H9 (cell line): ENCODE data around the gene PPP2R3A. TPM values are rescaled to one million over a fixed set of nuclear protein-coding genes. Genes with fewer than 3 reads are reported as not detected.

Experiments
- DNase-seq: peaks from one replicate; pipeline ENCODE4 v3.0.0-alpha.2; 2017
- H2AFZ ChIP-seq: one replicate; pipeline ENCODE4 v1.6.1; 2013; ENCODE audit warnings: mild to moderate bottlenecking, low read length, control low read depth, moderate library complexity
- H2AK5ac ChIP-seq: 2 replicates; pipeline ENCODE4 v1.6.1; 2013; ENCODE audit warnings: low read length, control low read depth, mixed read lengths; ENCODE audit not compliant: insufficient read length
- H2BK120ac ChIP-seq: one replicate; pipeline ENCODE4 v1.6.1; 2013; ENCODE audit warnings: low read depth, mild to moderate bottlenecking, low read length, control low read depth, inconsistent platforms; ENCODE audit not compliant: poor library complexity, severe bottlenecking
- H2BK12ac ChIP-seq: 2 replicates; pipeline ENCODE4 v1.6.1; 2013; ENCODE audit warnings: low read length, control low read depth, mixed read lengths, low read depth; ENCODE audit not compliant: insufficient read length
- H2BK15ac ChIP-seq: 2 replicates; pipeline ENCODE4 v1.6.1; 2013; ENCODE audit warnings: low read depth, low read length, control low read depth
- H2BK20ac ChIP-seq: one replicate; pipeline ENCODE4 v1.6.1; 2013; ENCODE audit warnings: low read depth, mild to moderate bottlenecking, low read length, control low read depth, inconsistent platforms; ENCODE audit not compliant: poor library complexity, severe bottlenecking
- H2BK5ac ChIP-seq: 2 replicates; pipeline ENCODE4 v1.6.1; 2013; ENCODE audit warnings: low read length, control low read depth, mixed read lengths; ENCODE audit not compliant: insufficient read length
- H3K14ac ChIP-seq: 2 replicates; pipeline ENCODE4 v1.6.1; 2013; ENCODE audit warnings: low read length, control low read depth; ENCODE audit not compliant: insufficient read depth
- H3K18ac ChIP-seq: 2 replicates; pipeline ENCODE4 v1.6.1; 2013; ENCODE audit warnings: low read depth, mild to moderate bottlenecking, mixed read lengths, low read length, control low read depth; ENCODE audit not compliant: insufficient read length
- H3K23ac ChIP-seq: 2 replicates; pipeline ENCODE4 v1.6.1; 2013; ENCODE audit warnings: low read length, control low read depth, mixed read lengths, low read depth; ENCODE audit not compliant: insufficient read length
- H3K23me2 ChIP-seq: 2 replicates; pipeline ENCODE4 v1.6.1; 2013; ENCODE audit warnings: low read depth, mild to moderate bottlenecking, mixed read lengths, low read length, control low read depth; ENCODE audit not compliant: insufficient read length, poor library complexity, severe bottlenecking
- H3K27ac ChIP-seq: 2 replicates; pipeline ENCODE4 v1.5.1; 2013; ENCODE audit warnings: low read length, control low read depth, mixed read lengths, low read depth; ENCODE audit not compliant: insufficient read length
- H3K27me3 ChIP-seq: 2 replicates; pipeline ENCODE4 v1.6.1; 2013; ENCODE audit warnings: low read length, control low read depth, inconsistent platforms; ENCODE audit not compliant: insufficient read depth
- H3K4ac ChIP-seq: 2 replicates; pipeline ENCODE4 v1.6.1; 2013; ENCODE audit warnings: low read depth, mild to moderate bottlenecking, control low read depth, inconsistent platforms, low read length, moderate library complexity
- H3K4me1 ChIP-seq: 2 replicates; pipeline ENCODE4 v1.6.1; 2013; ENCODE audit warnings: low read length, control low read depth, inconsistent platforms; ENCODE audit not compliant: insufficient read depth
- H3K4me2 ChIP-seq: 2 replicates; pipeline ENCODE4 v1.6.1; 2013; ENCODE audit warnings: low read length, control low read depth, mixed read lengths; ENCODE audit not compliant: insufficient read length, insufficient read depth
- H3K56ac ChIP-seq: 2 replicates; pipeline ENCODE4 v1.6.1; 2013; ENCODE audit warnings: low read depth, mild to moderate bottlenecking, mixed read lengths, low read length, control low read depth; ENCODE audit not compliant: insufficient read length
- H3K79me1 ChIP-seq: 2 replicates; pipeline ENCODE4 v1.6.1; 2013; ENCODE audit warnings: low read depth, mild to moderate bottlenecking, moderate library complexity, low read length, control low read depth, inconsistent platforms; ENCODE audit not compliant: insufficient read depth, poor library complexity, severe bottlenecking
- H3K79me2 ChIP-seq: 2 replicates; pipeline ENCODE4 v1.6.1; 2013; ENCODE audit warnings: low read length, control low read depth, inconsistent platforms; ENCODE audit not compliant: insufficient read depth
- H3K9ac ChIP-seq: 2 replicates; pipeline ENCODE4 v1.6.1; 2013; ENCODE audit warnings: low read length, control low read depth, mixed read lengths; ENCODE audit not compliant: insufficient read length; ENCODE audit errors: extremely low read depth
- H3K9me3 ChIP-seq: one replicate; pipeline ENCODE4 v1.6.1; 2013; ENCODE audit warnings: low read depth, low read length, inconsistent platforms; ENCODE audit not compliant: control insufficient read depth
- H3T11ph ChIP-seq: one replicate; pipeline ENCODE4 v1.6.1; 2013; ENCODE audit warnings: mild to moderate bottlenecking, low read length, control low read depth, inconsistent platforms
- H4K20me1 ChIP-seq: one replicate; pipeline ENCODE4 v1.6.1; 2013; ENCODE audit not compliant: control insufficient read depth, insufficient read length, insufficient read depth
- H4K5ac ChIP-seq: 2 replicates; pipeline ENCODE4 v1.6.1; 2013; ENCODE audit warnings: low read depth, mild to moderate bottlenecking, mixed read lengths, low read length, control low read depth; ENCODE audit not compliant: insufficient read length
- H4K8ac ChIP-seq: replicated peaks from 2 replicates; pipeline ENCODE4 v1.6.1; 2013; ENCODE audit warnings: low read length, control low read depth, mixed read lengths, low read depth; ENCODE audit not compliant: insufficient read length
- H4K91ac ChIP-seq: 2 replicates; pipeline ENCODE4 v1.6.1; 2013; ENCODE audit warnings: low read depth, mild to moderate bottlenecking, moderate library complexity, mixed read lengths, low read length, control low read depth; ENCODE audit not compliant: insufficient read length
- H3K27ac Mint-ChIP-seq, 3 experiments: 2 replicates in 2 of 3; 3 replicates in 1 of 3; pipeline ENCODE4 v1.8.0; 2020 to 2021; ENCODE audit warnings: mixed read lengths in 3 of 3, mild to moderate bottlenecking in 1 of 3, moderate library complexity in 1 of 3
- H3K27me3 Mint-ChIP-seq: 2 replicates; pipeline ENCODE4 v1.8.0; 2021; ENCODE audit warnings: low read depth, mild to moderate bottlenecking, moderate library complexity, mixed read lengths
- H3K36me3 Mint-ChIP-seq, 3 experiments: 2 replicates in 2 of 3; 3 replicates in 1 of 3; pipeline ENCODE4 v1.8.0; 2020 to 2021; ENCODE audit warnings: low read depth in 3 of 3, mixed read lengths in 3 of 3; ENCODE audit not compliant: insufficient read depth in 1 of 3
- H3K4me1 Mint-ChIP-seq, 2 experiments: 2 replicates each; pipeline ENCODE4 v1.8.0; 2020; ENCODE audit warnings: mixed read lengths in 2 of 2
- H3K4me3 Mint-ChIP-seq, 2 experiments: 2 replicates in 1 of 2; 3 replicates in 1 of 2; pipeline ENCODE4 v1.8.0; 2020 to 2021; ENCODE audit warnings: mild to moderate bottlenecking in 2 of 2, mixed read lengths in 2 of 2, moderate library complexity in 1 of 2
- H3K9me3 Mint-ChIP-seq, 2 experiments: 2 replicates in 1 of 2; 3 replicates in 1 of 2; pipeline ENCODE4 v1.8.0; 2020; ENCODE audit warnings: mild to moderate bottlenecking in 2 of 2, mixed read lengths in 2 of 2, moderate library complexity in 1 of 2
- WGBS: extraction: QIAGEN DNeasy Blood & Tissue Kit; methylation state at CpG from one replicate; pipeline ENCODE4 v1.1.7; 2013; ENCODE audit warnings: missing lambda C conversion rate, low lambda C conversion rate, mixed read lengths; ENCODE audit not compliant: insufficient read length; ENCODE audit errors: extremely low coverage; 5-methylcytosine and 5-hydroxymethylcytosine counted together
- total RNA-seq: library from RNA; stranded (reverse); gene quantifications from 2 replicates; pipeline ENCODE4 v1.2.1, GENCODE V29; 2021
- TF ChIP-seq, protein P1 (sequence below): fragments of 200-600 bp; sonication (generic); conservative IDR thresholded peaks from 3 replicates; pipeline ENCODE4 v1.8.0; 2021; ENCODE audit warnings: antibody characterized with exemption, mild to moderate bottlenecking

PPP2R3A gene
- total RNA-seq, 1 experiment from 2014 or later, result 12.4 TPM

DNA sequence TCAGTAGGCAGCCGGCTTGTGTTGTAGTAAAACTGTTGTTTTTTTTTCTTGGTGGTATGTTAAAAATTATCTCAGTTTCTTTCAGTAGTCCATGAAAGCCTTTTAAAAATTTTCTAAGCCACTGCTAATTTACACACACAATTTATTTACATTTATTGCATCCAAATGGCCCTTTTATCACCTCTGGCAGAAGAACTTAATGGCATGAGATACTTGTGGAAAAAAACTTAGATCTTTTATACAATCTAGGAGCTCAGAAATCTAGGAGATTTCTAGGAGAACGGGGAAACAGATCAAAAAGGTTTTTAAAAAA, 1.4 kb downstream of the PPP2R3A start:
- no peak overlapping the region for H2AK5ac ChIP-seq
- H3K4ac ChIP-seq, result no peak overlapping the region
- H3K79me2 ChIP-seq, result peaks cover 3% of the 10 kb centered on the region; the same call in 1 of the 2 replicates
- DNase-seq, result no peak
- H3T11ph ChIP-seq, result no peak overlapping the region
- H4K20me1 ChIP-seq, result no peaks in the 10 kb centered on the region
- H2BK5ac ChIP-seq, result no peak overlapping the region
- no peak overlapping the region for H4K8ac ChIP-seq
- H2AFZ ChIP-seq, result no peak overlapping the region
- H3K14ac ChIP-seq, result no peak overlapping the region
- H2BK120ac ChIP-seq, result no peak overlapping the region
- no peak overlapping the region for H3K56ac ChIP-seq
- H3K27ac ChIP-seq, result no peak overlapping the region
- no CpG with 5 or more reads among the region's 2 CpGs for WGBS
- H4K91ac ChIP-seq, result no peak overlapping the region
- peaks cover 45 to 50% of the 10 kb centered on the region in 2 experiments for H3K4me1 Mint-ChIP-seq
- H3K27me3 ChIP-seq, result no peaks in the 10 kb centered on the region
- H3K18ac ChIP-seq, result no peak overlapping the region
- H3K36me3 Mint-ChIP-seq, result peaks cover 6 to 16% (median 9%) of the 10 kb centered on the region in 3 experiments
- no peak overlapping the region for H4K5ac ChIP-seq
- peaks cover 9% of the 10 kb centered on the region for H3K4me1 ChIP-seq
- H3K9ac ChIP-seq, result no peak overlapping the region
- peak overlapping the region in 2 of 3 experiments; percentile 78 to 94; a peak in 3 of 7 replicates for H3K27ac Mint-ChIP-seq
- H3K9me3 ChIP-seq, result no peaks in the 10 kb centered on the region
- TF ChIP-seq, protein P1, sequence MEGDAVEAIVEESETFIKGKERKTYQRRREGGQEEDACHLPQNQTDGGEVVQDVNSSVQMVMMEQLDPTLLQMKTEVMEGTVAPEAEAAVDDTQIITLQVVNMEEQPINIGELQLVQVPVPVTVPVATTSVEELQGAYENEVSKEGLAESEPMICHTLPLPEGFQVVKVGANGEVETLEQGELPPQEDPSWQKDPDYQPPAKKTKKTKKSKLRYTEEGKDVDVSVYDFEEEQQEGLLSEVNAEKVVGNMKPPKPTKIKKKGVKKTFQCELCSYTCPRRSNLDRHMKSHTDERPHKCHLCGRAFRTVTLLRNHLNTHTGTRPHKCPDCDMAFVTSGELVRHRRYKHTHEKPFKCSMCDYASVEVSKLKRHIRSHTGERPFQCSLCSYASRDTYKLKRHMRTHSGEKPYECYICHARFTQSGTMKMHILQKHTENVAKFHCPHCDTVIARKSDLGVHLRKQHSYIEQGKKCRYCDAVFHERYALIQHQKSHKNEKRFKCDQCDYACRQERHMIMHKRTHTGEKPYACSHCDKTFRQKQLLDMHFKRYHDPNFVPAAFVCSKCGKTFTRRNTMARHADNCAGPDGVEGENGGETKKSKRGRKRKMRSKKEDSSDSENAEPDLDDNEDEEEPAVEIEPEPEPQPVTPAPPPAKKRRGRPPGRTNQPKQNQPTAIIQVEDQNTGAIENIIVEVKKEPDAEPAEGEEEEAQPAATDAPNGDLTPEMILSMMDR, result no peak
- no peak overlapping the region for H3K23ac ChIP-seq
- peaks cover 4% of the 10 kb centered on the region for H3K23me2 ChIP-seq
- H2BK20ac ChIP-seq, result no peak overlapping the region
- H3K4me3 Mint-ChIP-seq, result peak overlapping the region; percentile 74 to 89
- H2BK12ac ChIP-seq, result no peak overlapping the region
- H3K27me3 Mint-ChIP-seq, result no peaks in the 10 kb centered on the region; the same call in 1 of the 2 replicates
- peak overlapping the region; percentile 68 for H3K4me2 ChIP-seq
- H3K9me3 Mint-ChIP-seq, result no peaks in the 10 kb centered on the region; a peak in 1 of 5 replicates
- no peak overlapping the region for H2BK15ac ChIP-seq
- H3K79me1 ChIP-seq, result peaks cover 2% of the 10 kb centered on the region
